OCI-LY1 (cell line): ENCODE results near the gene ELK3.

Experiments used
- CTCF ChIP-seq: fragments of 200-600 bp; sonication (generic), shearing (Covaris generic); IDR thresholded peaks from 2 replicates; pipeline ENCODE4 v1.5.1; 2017; ENCODE audit warnings: mild to moderate bottlenecking, antibody characterized with exemption, low read length, moderate library complexity, mixed read lengths
- EZH2 ChIP-seq: fragments of 200-600 bp; sonication (generic), shearing (Covaris generic); IDR thresholded peaks from 2 replicates; pipeline ENCODE4 v1.8.0; 2017; ENCODE audit warnings: borderline replicate concordance, mixed run types, mild to moderate bottlenecking, antibody characterized with exemption, low read length, moderate library complexity, mixed read lengths

GRCh38 chr12:96236221-96236822 is 42.1 kb downstream of the ELK3 start:
- TF ChIP-seq EZH2 = no peak
- no peak for TF ChIP-seq CTCF
